Esophagus muscularis mucosa (tissue), 3 donors: ENCODE results near the gene ATF4.

Source experiments
- POLR2A ChIP-seq: fragments of 450-650 bp; IDR thresholded peaks from one replicate; pipeline ENCODE4 v1.6.1; 2017; ENCODE audit warnings: antibody characterized with exemption, moderate library complexity, mild to moderate bottlenecking, low read depth
- TF ChIP-seq, protein P1 (sequence below), 3 experiments: fragments of 200-600 bp in 2 of 3; fragments of 450-650 bp in 1 of 3; sonication (generic) in 2 of 3; IDR thresholded peaks; one replicate each; pipeline ENCODE4 v1.5.1; 2017 to 2019; ENCODE audit warnings: antibody characterized with exemption in 3 of 3, mild to moderate bottlenecking in 2 of 3, moderate library complexity in 1 of 3

DNA sequence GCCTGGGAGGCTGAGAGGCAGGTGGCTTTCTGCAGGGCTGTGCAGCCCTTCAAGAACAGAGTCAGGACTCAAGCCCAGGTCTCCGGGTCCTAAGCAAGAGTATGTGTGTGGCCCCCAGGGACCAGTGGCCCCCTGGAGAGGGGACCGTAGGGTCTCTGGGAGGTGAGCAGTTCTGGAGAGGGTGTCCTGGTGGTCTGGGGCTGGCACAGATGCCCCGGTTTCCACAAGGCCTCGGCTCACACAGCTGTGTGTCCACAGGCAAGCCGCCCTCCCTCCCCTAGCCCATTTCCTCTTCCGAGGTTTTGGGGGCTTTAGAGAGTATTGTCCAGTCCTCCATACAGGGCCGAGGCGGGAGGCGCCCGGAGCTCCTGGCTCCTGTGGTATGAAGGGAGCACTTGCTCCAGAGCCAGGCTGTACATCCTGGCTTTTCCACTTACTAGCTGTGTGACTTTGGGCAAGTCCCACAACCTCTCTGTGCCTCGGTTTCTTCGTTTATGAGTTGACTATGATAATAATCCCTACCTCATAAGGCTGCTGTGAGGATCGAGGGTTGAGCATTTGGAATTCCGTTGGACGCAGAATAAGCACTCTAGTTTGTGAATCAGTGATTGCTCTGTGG, 15.6 kb downstream of the ATF4 start:
- TF ChIP-seq, protein P1, sequence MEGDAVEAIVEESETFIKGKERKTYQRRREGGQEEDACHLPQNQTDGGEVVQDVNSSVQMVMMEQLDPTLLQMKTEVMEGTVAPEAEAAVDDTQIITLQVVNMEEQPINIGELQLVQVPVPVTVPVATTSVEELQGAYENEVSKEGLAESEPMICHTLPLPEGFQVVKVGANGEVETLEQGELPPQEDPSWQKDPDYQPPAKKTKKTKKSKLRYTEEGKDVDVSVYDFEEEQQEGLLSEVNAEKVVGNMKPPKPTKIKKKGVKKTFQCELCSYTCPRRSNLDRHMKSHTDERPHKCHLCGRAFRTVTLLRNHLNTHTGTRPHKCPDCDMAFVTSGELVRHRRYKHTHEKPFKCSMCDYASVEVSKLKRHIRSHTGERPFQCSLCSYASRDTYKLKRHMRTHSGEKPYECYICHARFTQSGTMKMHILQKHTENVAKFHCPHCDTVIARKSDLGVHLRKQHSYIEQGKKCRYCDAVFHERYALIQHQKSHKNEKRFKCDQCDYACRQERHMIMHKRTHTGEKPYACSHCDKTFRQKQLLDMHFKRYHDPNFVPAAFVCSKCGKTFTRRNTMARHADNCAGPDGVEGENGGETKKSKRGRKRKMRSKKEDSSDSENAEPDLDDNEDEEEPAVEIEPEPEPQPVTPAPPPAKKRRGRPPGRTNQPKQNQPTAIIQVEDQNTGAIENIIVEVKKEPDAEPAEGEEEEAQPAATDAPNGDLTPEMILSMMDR (IDR thresholded peaks at IDR 0.05) = no peak
- TF ChIP-seq POLR2A = no peak
